ENCODE data around the gene SGCG.
"Not testable (repeated sequence)": the region's sequence is repeated elsewhere in the genome, so short reads cannot be mapped to it uniquely, and the experiment has no call there.

SGCG gene

GRCh38 chr13:23235994-23236393, 55.2 kb downstream of the SGCG start:
- no peak for DNase-seq (ENCODE audit: extremely low spot score)
- POLR2A ChIA-PET, result no interaction called here
- CTCF ChIA-PET, result no interaction called here
- no peak for TF ChIP-seq SUZ12 (IDR thresholded peaks at IDR 0.05)
- TF ChIP-seq LEF1 (IDR thresholded peaks at IDR 0.05; ENCODE audit: borderline replicate concordance), result no peak
- no peak for TF ChIP-seq ZNF384 (IDR thresholded peaks at IDR 0.05)
- no peak for TF ChIP-seq ARNT (IDR thresholded peaks at IDR 0.05)
- no peak for TF ChIP-seq PKNOX1 (IDR thresholded peaks at IDR 0.05)
- TF ChIP-seq HDGF (IDR thresholded peaks at IDR 0.05; ENCODE audit: borderline replicate concordance), result no peak
- TF ChIP-seq NFRKB (IDR thresholded peaks at IDR 0.05), result no peak
- no peak for TF ChIP-seq BHLHE40 (IDR thresholded peaks at IDR 0.05; ENCODE audit: borderline replicate concordance)
- TF ChIP-seq FOXK2 (IDR thresholded peaks at IDR 0.05), result no peak
- no peak for TF ChIP-seq TARDBP (IDR thresholded peaks at IDR 0.05)
- no peak for TF ChIP-seq FOXM1 (IDR thresholded peaks at IDR 0.05; ENCODE audit: borderline replicate concordance)
- no peak for TF ChIP-seq FOXA1 (IDR thresholded peaks at IDR 0.05)

- no peak for DNase-seq (ENCODE audit: extremely low spot score)
- ChIA-PET POLR2A (no interaction called here), CTCF (no interaction called here)
- TF ChIP-seq LEF1 (IDR thresholded peaks at IDR 0.05; ENCODE audit: borderline replicate concordance) (no peak), PKNOX1 (IDR thresholded peaks at IDR 0.05) (no peak), TARDBP (IDR thresholded peaks at IDR 0.05) (no peak), BHLHE40 (IDR thresholded peaks at IDR 0.05; ENCODE audit: borderline replicate concordance) (no peak), FOXM1 (IDR thresholded peaks at IDR 0.05; ENCODE audit: borderline replicate concordance) (no peak), FOXK2 (IDR thresholded peaks at IDR 0.05) (no peak), SUZ12 (IDR thresholded peaks at IDR 0.05) (no peak)
Measured at GRCh38 chr13:23243066-23243465, 62.3 kb downstream of the SGCG start.

GRCh38 chr13:23248410-23248809, 67.6 kb downstream of the SGCG start:
- POLR2A ChIA-PET; DNase-seq (ENCODE audit: extremely low spot score); CTCF ChIA-PET: not testable (repeated sequence)

GRCh38 chr13:23254506-23254905, 73.7 kb downstream of the SGCG start:
- no peak for DNase-seq (ENCODE audit: extremely low spot score)
- POLR2A ChIA-PET, result no interaction called here
- CTCF ChIA-PET, result no interaction called here
- TF ChIP-seq CTBP1 (IDR thresholded peaks at IDR 0.05; ENCODE audit: borderline replicate concordance) (no peak), SP1 (IDR thresholded peaks at IDR 0.05) (no peak), FOXM1 (IDR thresholded peaks at IDR 0.05; ENCODE audit: borderline replicate concordance) (no peak), HDGF (IDR thresholded peaks at IDR 0.05; ENCODE audit: borderline replicate concordance) (no peak), SUZ12 (IDR thresholded peaks at IDR 0.05) (no peak), ELF4 (IDR thresholded peaks at IDR 0.05) (no peak), BHLHE40 (IDR thresholded peaks at IDR 0.05; ENCODE audit: borderline replicate concordance) (no peak), TARDBP (IDR thresholded peaks at IDR 0.05) (no peak), ZNF384 (IDR thresholded peaks at IDR 0.05) (no peak), NFRKB (IDR thresholded peaks at IDR 0.05) (no peak), LEF1 (IDR thresholded peaks at IDR 0.05; ENCODE audit: borderline replicate concordance) (no peak), FOXK2 (IDR thresholded peaks at IDR 0.05) (no peak)

- no peak for DNase-seq (ENCODE audit: extremely low spot score)
- POLR2A ChIA-PET, result no interaction called here
- TF ChIP-seq FOXM1 (IDR thresholded peaks at IDR 0.05; ENCODE audit: borderline replicate concordance) (no peak), NFRKB (IDR thresholded peaks at IDR 0.05) (no peak), ELF4 (IDR thresholded peaks at IDR 0.05) (no peak), FOXA1 (IDR thresholded peaks at IDR 0.05) (no peak), LEF1 (IDR thresholded peaks at IDR 0.05; ENCODE audit: borderline replicate concordance) (no peak), CTBP1 (IDR thresholded peaks at IDR 0.05; ENCODE audit: borderline replicate concordance) (no peak), SP1 (IDR thresholded peaks at IDR 0.05) (no peak), SUZ12 (IDR thresholded peaks at IDR 0.05) (no peak), ARNT (IDR thresholded peaks at IDR 0.05) (no peak), FOXK2 (IDR thresholded peaks at IDR 0.05) (no peak)
- CTCF ChIA-PET, result no interaction called here
Measured at GRCh38 chr13:23267571-23267970, 86.8 kb downstream of the SGCG start.

GRCh38 chr13:23268441-23268840, 87.7 kb downstream of the SGCG start:
- CTCF ChIA-PET, result no interaction called here
- POLR2A ChIA-PET, result no interaction called here
- no peak for DNase-seq (ENCODE audit: extremely low spot score)
- TF ChIP-seq FOXK2 (IDR thresholded peaks at IDR 0.05) (no peak), BHLHE40 (IDR thresholded peaks at IDR 0.05; ENCODE audit: borderline replicate concordance) (no peak), L3MBTL2 (conservative IDR thresholded peaks at IDR 0.05) (no peak), NFRKB (IDR thresholded peaks at IDR 0.05) (no peak), FOXA1 (IDR thresholded peaks at IDR 0.05) (no peak), ELF4 (IDR thresholded peaks at IDR 0.05) (no peak), CTBP1 (IDR thresholded peaks at IDR 0.05; ENCODE audit: borderline replicate concordance) (no peak), ZNF384 (IDR thresholded peaks at IDR 0.05) (no peak), PKNOX1 (IDR thresholded peaks at IDR 0.05) (no peak), FOXM1 (IDR thresholded peaks at IDR 0.05; ENCODE audit: borderline replicate concordance) (no peak), SP1 (IDR thresholded peaks at IDR 0.05) (no peak), LEF1 (IDR thresholded peaks at IDR 0.05; ENCODE audit: borderline replicate concordance) (no peak), TARDBP (IDR thresholded peaks at IDR 0.05) (no peak), SUZ12 (IDR thresholded peaks at IDR 0.05) (no peak), ARNT (IDR thresholded peaks at IDR 0.05) (no peak), HDGF (IDR thresholded peaks at IDR 0.05; ENCODE audit: borderline replicate concordance) (no peak)

GRCh38 chr13:23271331-23271730, 90.6 kb downstream of the SGCG start:
- ChIA-PET CTCF (no interaction called here), POLR2A (no interaction called here)
- TF ChIP-seq FOXM1 (IDR thresholded peaks at IDR 0.05; ENCODE audit: borderline replicate concordance), result no peak
- TF ChIP-seq SP1 (IDR thresholded peaks at IDR 0.05), result no peak
- TF ChIP-seq ARNT (IDR thresholded peaks at IDR 0.05), result no peak
- TF ChIP-seq BHLHE40 (IDR thresholded peaks at IDR 0.05; ENCODE audit: borderline replicate concordance), result no peak
- no peak for TF ChIP-seq TARDBP (IDR thresholded peaks at IDR 0.05)
- no peak for TF ChIP-seq ELF4 (IDR thresholded peaks at IDR 0.05)
- no peak for TF ChIP-seq FOXA1 (IDR thresholded peaks at IDR 0.05)
- no peak for TF ChIP-seq LEF1 (IDR thresholded peaks at IDR 0.05; ENCODE audit: borderline replicate concordance)
- TF ChIP-seq SUZ12 (IDR thresholded peaks at IDR 0.05), result no peak
- TF ChIP-seq ZNF384 (IDR thresholded peaks at IDR 0.05), result no peak
- no peak for TF ChIP-seq HDGF (IDR thresholded peaks at IDR 0.05; ENCODE audit: borderline replicate concordance)
- no peak for TF ChIP-seq CTBP1 (IDR thresholded peaks at IDR 0.05; ENCODE audit: borderline replicate concordance)
- TF ChIP-seq PKNOX1 (IDR thresholded peaks at IDR 0.05), result no peak
- no peak for TF ChIP-seq FOXK2 (IDR thresholded peaks at IDR 0.05)
- TF ChIP-seq NFRKB (IDR thresholded peaks at IDR 0.05), result no peak
- no peak for TF ChIP-seq L3MBTL2 (conservative IDR thresholded peaks at IDR 0.05)
- DNase-seq (ENCODE audit: extremely low spot score), result no peak

Measured in HEK293T (cell line).